Stomach smooth muscle (tissue), 2 donors: ENCODE results near the gene ADCY7.

Experiments
- H3K27ac ChIP-seq: one replicate; pipeline ENCODE4 v1.7.0; 2013; ENCODE audit warnings: mild to moderate bottlenecking, low read length, inconsistent platforms
- H3K27me3 ChIP-seq, 2 donors: one replicate each; pipeline ENCODE4 v1.7.0; 2013; ENCODE audit warnings: low read length in 2 of 2; ENCODE audit not compliant: insufficient read depth in 2 of 2, control insufficient read depth in 1 of 2
- H3K36me3 ChIP-seq, 2 donors: one replicate each; pipeline ENCODE4 v1.7.0; 2013; ENCODE audit warnings: low read length in 2 of 2; ENCODE audit not compliant: control insufficient read depth in 2 of 2, insufficient read depth in 2 of 2
- H3K4me1 ChIP-seq: one replicate; pipeline ENCODE4 v1.7.0; 2013; ENCODE audit warnings: low read length; ENCODE audit not compliant: control insufficient read depth, insufficient read depth
- H3K4me3 ChIP-seq, 2 donors: one replicate each; pipeline ENCODE4 v1.7.0; 2013; ENCODE audit warnings: low read length in 2 of 2
- H3K9ac ChIP-seq, 2 donors: one replicate each; pipeline ENCODE4 v1.7.0; 2013; ENCODE audit warnings: low read length in 2 of 2, mild to moderate bottlenecking in 1 of 2
- H3K9me3 ChIP-seq, 2 donors: one replicate each; pipeline ENCODE4 v1.7.0; 2013; ENCODE audit warnings: low read length in 2 of 2; ENCODE audit not compliant: control insufficient read depth in 2 of 2
- donor health status: healthy.
- donor health status: Pancreatic carcinoma.

The ADCY7 gene

GRCh38 chr16:50251375-50252081 lies 14.8 kb upstream of the ADCY7 start:
- no peak overlapping the region for H3K4me3 ChIP-seq
- H3K9me3 ChIP-seq, result no peaks in the 10 kb centered on the region
- H3K27ac ChIP-seq, result no peak overlapping the region
- H3K36me3 ChIP-seq, result no peaks in the 10 kb centered on the region
- H3K9ac ChIP-seq, result no peak overlapping the region
- peaks cover 5% of the 10 kb centered on the region for H3K4me1 ChIP-seq
- H3K27me3 ChIP-seq, result no peaks in the 10 kb centered on the region

GRCh38 chr16:50252082-50252611 lies 14.2 kb upstream of the ADCY7 start:
- Histone ChIP-seq H3K27me3 (no peaks in the 10 kb centered on the region), H3K27ac (no peak overlapping the region), H3K4me3 (no peak overlapping the region), H3K36me3 (no peaks in the 10 kb centered on the region), H3K4me1 (no peaks in the 10 kb centered on the region), H3K9me3 (no peaks in the 10 kb centered on the region), H3K9ac (no peak overlapping the region)

GRCh38 chr16:50252874-50253513 lies 13.4 kb upstream of the ADCY7 start:
- no peak overlapping the region for H3K9ac ChIP-seq
- H3K27ac ChIP-seq, result no peak overlapping the region
- H3K4me3 ChIP-seq, result no peak overlapping the region

GRCh38 chr16:50253514-50253910 lies 12.8 kb upstream of the ADCY7 start:
- no peaks in the 10 kb centered on the region for H3K4me1 ChIP-seq
- H3K27me3 ChIP-seq, result no peaks in the 10 kb centered on the region
- H3K4me3 ChIP-seq, result no peak overlapping the region
- H3K9ac ChIP-seq, result no peak overlapping the region
- no peaks in the 10 kb centered on the region for H3K36me3 ChIP-seq
- H3K9me3 ChIP-seq, result no peaks in the 10 kb centered on the region
- no peak overlapping the region for H3K27ac ChIP-seq

More at GRCh38 chr16:50252874-50253513, 13.4 kb upstream of the ADCY7 start:
- Histone ChIP-seq H3K27me3 (no peaks in the 10 kb centered on the region), H3K4me1 (no peaks in the 10 kb centered on the region), H3K36me3 (no peaks in the 10 kb centered on the region), H3K9me3 (no peaks in the 10 kb centered on the region)

- H3K9me3 ChIP-seq, result no peaks in the 10 kb centered on the region
- H3K36me3 ChIP-seq, result no peaks in the 10 kb centered on the region
- no peak overlapping the region for H3K27ac ChIP-seq
- no peak overlapping the region for H3K9ac ChIP-seq
- peaks cover under 1% of the 10 kb centered on the region for H3K4me1 ChIP-seq
- H3K27me3 ChIP-seq, result no peaks in the 10 kb centered on the region
- H3K4me3 ChIP-seq, result no peak overlapping the region
These were observed 12.3 kb upstream of the ADCY7 start for GRCh38 chr16:50254072-50254471.

GRCh38 chr16:50255538-50255937 lies 10.8 kb upstream of the ADCY7 start:
- Histone ChIP-seq H3K9ac (no peak overlapping the region), H3K27ac (no peak overlapping the region), H3K27me3 (no peaks in the 10 kb centered on the region), H3K9me3 (no peaks in the 10 kb centered on the region), H3K4me3 (no peak overlapping the region), H3K36me3 (no peaks in the 10 kb centered on the region), H3K4me1 (peaks cover 9% of the 10 kb centered on the region)

- no peaks in the 10 kb centered on the region for H3K9me3 ChIP-seq
- H3K4me1 ChIP-seq, result peaks cover 12% of the 10 kb centered on the region
- H3K27ac ChIP-seq, result no peak overlapping the region
- no peak overlapping the region for H3K9ac ChIP-seq
- H3K27me3 ChIP-seq, result no peaks in the 10 kb centered on the region
- H3K4me3 ChIP-seq, result no peak overlapping the region
- H3K36me3 ChIP-seq, result no peaks in the 10 kb centered on the region
These were observed 9.7 kb upstream of the ADCY7 start for GRCh38 chr16:50256604-50257003.

GRCh38 chr16:50257876-50258275 lies 8.5 kb upstream of the ADCY7 start:
- Histone ChIP-seq H3K9me3 (no peaks in the 10 kb centered on the region), H3K9ac (no peak overlapping the region), H3K27ac (no peak overlapping the region), H3K4me1 (peaks cover 12% of the 10 kb centered on the region), H3K4me3 (no peak overlapping the region), H3K36me3 (no peaks in the 10 kb centered on the region), H3K27me3 (no peaks in the 10 kb centered on the region)

GRCh38 chr16:50259334-50260205 lies 6.8 kb upstream of the ADCY7 start:
- no peak overlapping the region for H3K4me3 ChIP-seq

GRCh38 chr16:50260206-50261159 lies 5.9 kb upstream of the ADCY7 start:
- Histone ChIP-seq H3K9me3 (no peaks in the 10 kb centered on the region), H3K36me3 (no peaks in the 10 kb centered on the region), H3K9ac (no peak overlapping the region), H3K4me1 (peaks cover 12% of the 10 kb centered on the region), H3K4me3 (no peak overlapping the region), H3K27ac (no peak overlapping the region), H3K27me3 (no peaks in the 10 kb centered on the region)

More at GRCh38 chr16:50259334-50260205, 6.8 kb upstream of the ADCY7 start:
- H3K27me3 ChIP-seq, result no peaks in the 10 kb centered on the region
- H3K36me3 ChIP-seq, result no peaks in the 10 kb centered on the region
- H3K27ac ChIP-seq, result no peak overlapping the region
- peaks cover 12% of the 10 kb centered on the region for H3K4me1 ChIP-seq
- no peaks in the 10 kb centered on the region for H3K9me3 ChIP-seq
- no peak overlapping the region for H3K9ac ChIP-seq
